HepG2 (cell line): ENCODE data around the gene TCF20. TPM values are rescaled to one million over a fixed set of nuclear protein-coding genes. Genes with fewer than 3 reads are reported as not detected.

Experiments
- CHD2 ChIP-seq: IDR thresholded peaks from 2 replicates; pipeline ENCODE4 v1.6.1; 2011; ENCODE audit warnings: low read depth, low read length, improper control_type of control experiment
- HDAC2 ChIP-seq: sonication (generic); formaldehyde crosslinking; IDR thresholded peaks from 2 replicates; pipeline ENCODE4 v1.4.0; 2020; ENCODE audit warnings: missing genetic modification reagents
- KDM4B ChIP-seq: sonication (generic); formaldehyde crosslinking; IDR thresholded peaks from 2 replicates; pipeline ENCODE4 v1.4.0; 2020; ENCODE audit warnings: missing genetic modification reagents
- KDM5B ChIP-seq: sonication (generic); formaldehyde crosslinking; IDR thresholded peaks from 2 replicates; pipeline ENCODE4 v1.4.0; 2020; ENCODE audit warnings: missing genetic modification reagents, mild to moderate bottlenecking, borderline replicate concordance
- KLF13 ChIP-seq: sonication (generic); formaldehyde crosslinking; IDR thresholded peaks from 2 replicates; pipeline ENCODE4 v1.4.0; 2020; ENCODE audit warnings: mild to moderate bottlenecking, missing genetic modification reagents
- MAF1 ChIP-seq: sonication (generic); formaldehyde crosslinking; IDR thresholded peaks from 2 replicates; pipeline ENCODE4 v1.5.0; 2020; ENCODE audit warnings: missing genetic modification reagents, borderline replicate concordance
- NFYB ChIP-seq: sonication (generic); formaldehyde crosslinking; IDR thresholded peaks from 2 replicates; pipeline ENCODE4 v1.4.0; 2020; ENCODE audit warnings: missing genetic modification reagents
- PHF20 ChIP-seq: sonication (generic); formaldehyde crosslinking; IDR thresholded peaks from 2 replicates; pipeline ENCODE4 v1.5.0; 2020; ENCODE audit warnings: mild to moderate bottlenecking, missing genetic modification reagents
- RFXAP ChIP-seq: sonication (generic); formaldehyde crosslinking; IDR thresholded peaks from 2 replicates; pipeline ENCODE4 v1.4.0; 2020; ENCODE audit warnings: missing genetic modification reagents, borderline replicate concordance
- SOX5 ChIP-seq: IDR thresholded peaks from 2 replicates; pipeline ENCODE4 v1.6.1; 2016; ENCODE audit warnings: borderline replicate concordance
- SSRP1 ChIP-seq: IDR thresholded peaks from 2 replicates; pipeline ENCODE4 v1.6.1; 2016; ENCODE audit warnings: control low read depth
- SUZ12 ChIP-seq: fragments of 150-350 bp; IDR thresholded peaks from 2 replicates; pipeline ENCODE4 v1.6.1; 2014; ENCODE audit warnings: low read depth, low read length
- XBP1 ChIP-seq: sonication (generic); formaldehyde crosslinking; IDR thresholded peaks from 2 replicates; pipeline ENCODE4 v1.5.0; 2020; ENCODE audit warnings: missing genetic modification reagents
- YEATS2 ChIP-seq: sonication (generic); formaldehyde crosslinking; IDR thresholded peaks from 2 replicates; pipeline ENCODE4 v1.4.0; 2020; ENCODE audit warnings: missing genetic modification reagents, borderline replicate concordance
- ZNF550 ChIP-seq: sonication (generic); formaldehyde crosslinking; IDR thresholded peaks from 2 replicates; pipeline ENCODE4 v1.4.0; 2020; ENCODE audit warnings: mild to moderate bottlenecking, missing genetic modification reagents, borderline replicate concordance
- ZNF644 ChIP-seq: IDR thresholded peaks from 2 replicates; pipeline ENCODE4 v1.6.1; 2016; ENCODE audit warnings: low read depth
- ZNF674 ChIP-seq: sonication (generic); formaldehyde crosslinking; IDR thresholded peaks from 2 replicates; pipeline ENCODE4 v1.5.0; 2020; ENCODE audit warnings: low read depth, mild to moderate bottlenecking, missing genetic modification reagents
- ZNF780A ChIP-seq: sonication (generic); formaldehyde crosslinking; IDR thresholded peaks from 2 replicates; pipeline ENCODE4 v1.8.0; 2022; ENCODE audit warnings: mild to moderate bottlenecking, missing genetic modification reagents, moderate library complexity
- polyA plus RNA-seq, 8 experiments: library from polyadenylated mRNA; depleted of rRNA in 3 of 8; stranded (reverse) in 7 of 8; unstranded in 1 of 8; fragments of >200 nt; fragmentation: Illumina TruSeq in 4 of 8; extraction: Trizol in 4 of 8; gene quantifications; 2 replicates each; pipeline versions ENCODE4 v1.2.1 to v1.2.3, GENCODE V29; 2011 to 2016; ENCODE audit warnings: low read depth in 4 of 8, missing spikeins in 1 of 8, mixed read lengths in 1 of 8; ENCODE audit not compliant: insufficient read depth in 1 of 8
- total RNA-seq, 5 experiments: library from RNA; depleted of rRNA; stranded (reverse); fragments of >200 nt; fragmentation: Illumina TruSeq; extraction: Trizol; gene quantifications; 2 replicates each; pipeline ENCODE4 v1.2.3, GENCODE V29; 2016; ENCODE audit warnings: low read depth in 1 of 5
- TF ChIP-seq, protein P1 (sequence below), 2 experiments: sonication (generic) in 1 of 2; formaldehyde crosslinking in 1 of 2; IDR thresholded peaks; 2 replicates each; pipeline versions ENCODE4 v1.4.0 to v1.6.1; 2018 to 2020; ENCODE audit warnings: missing genetic modification reagents in 2 of 2, borderline replicate concordance in 1 of 2, low read depth in 1 of 2, mild to moderate bottlenecking in 1 of 2, missing biosample characterization in 1 of 2
- TF ChIP-seq, protein P2 (sequence below): sonication (generic); formaldehyde crosslinking; IDR thresholded peaks from 2 replicates; pipeline ENCODE4 v1.5.1; 2020; ENCODE audit warnings: mild to moderate bottlenecking, missing genetic modification reagents, borderline replicate concordance
- TF ChIP-seq, protein P3 (sequence below): sonication (generic); formaldehyde crosslinking; IDR thresholded peaks from 2 replicates; pipeline ENCODE4 v1.4.0; 2020; ENCODE audit warnings: mild to moderate bottlenecking, missing genetic modification reagents

Gene TCF20
- total and polyA plus RNA-seq, 2 of the 13 experiments (the other 11 are each of a cell fraction or from before 2014, with no cell fraction given), result 12.8 to 23.7 TPM

DNA sequence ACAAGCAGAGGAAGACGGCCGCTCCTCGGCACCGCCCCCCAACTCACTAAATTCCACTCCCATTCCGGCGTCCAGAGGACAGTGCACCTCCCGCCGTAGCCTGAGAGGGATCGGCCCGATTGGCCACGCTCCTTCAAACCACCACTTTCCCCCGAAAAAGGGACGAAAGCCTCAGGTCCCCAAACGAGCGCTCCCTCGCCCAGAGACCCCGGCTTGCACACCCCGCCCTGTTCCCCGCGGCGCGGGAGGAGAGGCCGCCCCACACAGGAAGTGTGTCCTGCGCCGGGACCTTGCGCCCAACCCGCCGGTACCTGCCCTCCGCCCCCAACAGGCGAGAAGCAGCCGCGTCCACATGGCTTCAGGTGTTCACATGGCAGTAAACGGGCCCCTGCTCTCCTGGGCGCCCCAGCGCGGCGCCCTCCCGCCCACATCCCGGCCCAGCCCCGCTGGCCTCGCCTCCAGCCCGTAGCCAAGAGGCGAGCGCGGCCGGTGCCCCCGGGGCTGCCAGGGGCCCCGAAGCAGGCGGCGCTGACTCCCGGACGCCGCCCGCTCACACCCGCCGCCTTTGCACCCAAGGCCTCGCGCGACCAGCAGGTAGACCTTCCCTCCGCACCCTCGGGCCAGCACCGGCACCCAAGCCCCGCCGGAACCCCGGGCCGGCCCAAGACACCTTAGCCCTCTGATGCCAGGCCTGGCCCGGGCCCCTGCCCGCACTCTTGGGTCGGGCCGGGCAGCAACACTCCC is 849 bp downstream of the TCF20 start (continued):
- TF ChIP-seq MAF1 (CRISPR knock-in tag), result no peak
- no peak for TF ChIP-seq HDAC2 (CRISPR knock-in tag)
- TF ChIP-seq SUZ12, result no peak
- TF ChIP-seq ZNF644 (CRISPR knock-in tag), result no peak
- TF ChIP-seq YEATS2 (CRISPR knock-in tag), result no peak
- no peak for TF ChIP-seq SOX5 (CRISPR knock-in tag)
- TF ChIP-seq, protein P1, sequence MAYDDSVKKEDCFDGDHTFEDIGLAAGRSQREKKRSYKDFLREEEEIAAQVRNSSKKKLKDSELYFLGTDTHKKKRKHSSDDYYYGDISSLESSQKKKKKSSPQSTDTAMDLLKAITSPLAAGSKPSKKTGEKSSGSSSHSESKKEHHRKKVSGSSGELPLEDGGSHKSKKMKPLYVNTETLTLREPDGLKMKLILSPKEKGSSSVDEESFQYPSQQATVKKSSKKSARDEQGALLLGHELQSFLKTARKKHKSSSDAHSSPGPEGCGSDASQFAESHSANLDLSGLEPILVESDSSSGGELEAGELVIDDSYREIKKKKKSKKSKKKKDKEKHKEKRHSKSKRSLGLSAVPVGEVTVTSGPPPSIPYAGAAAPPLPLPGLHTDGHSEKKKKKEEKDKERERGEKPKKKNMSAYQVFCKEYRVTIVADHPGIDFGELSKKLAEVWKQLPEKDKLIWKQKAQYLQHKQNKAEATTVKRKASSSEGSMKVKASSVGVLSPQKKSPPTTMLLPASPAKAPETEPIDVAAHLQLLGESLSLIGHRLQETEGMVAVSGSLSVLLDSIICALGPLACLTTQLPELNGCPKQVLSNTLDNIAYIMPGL (CRISPR knock-in tag; IDR thresholded peaks at IDR 0.05; ENCODE audit: borderline replicate concordance in 1 of 2, low read depth in 1 of 2), result peak; percentile 74 to 77
- TF ChIP-seq KDM5B (CRISPR knock-in tag), result peak; percentile 83; the same call in 1 of the 2 replicates
- no peak; the same call in 1 of the 2 replicates for TF ChIP-seq ZNF780A (CRISPR knock-in tag)
- TF ChIP-seq, protein P2, sequence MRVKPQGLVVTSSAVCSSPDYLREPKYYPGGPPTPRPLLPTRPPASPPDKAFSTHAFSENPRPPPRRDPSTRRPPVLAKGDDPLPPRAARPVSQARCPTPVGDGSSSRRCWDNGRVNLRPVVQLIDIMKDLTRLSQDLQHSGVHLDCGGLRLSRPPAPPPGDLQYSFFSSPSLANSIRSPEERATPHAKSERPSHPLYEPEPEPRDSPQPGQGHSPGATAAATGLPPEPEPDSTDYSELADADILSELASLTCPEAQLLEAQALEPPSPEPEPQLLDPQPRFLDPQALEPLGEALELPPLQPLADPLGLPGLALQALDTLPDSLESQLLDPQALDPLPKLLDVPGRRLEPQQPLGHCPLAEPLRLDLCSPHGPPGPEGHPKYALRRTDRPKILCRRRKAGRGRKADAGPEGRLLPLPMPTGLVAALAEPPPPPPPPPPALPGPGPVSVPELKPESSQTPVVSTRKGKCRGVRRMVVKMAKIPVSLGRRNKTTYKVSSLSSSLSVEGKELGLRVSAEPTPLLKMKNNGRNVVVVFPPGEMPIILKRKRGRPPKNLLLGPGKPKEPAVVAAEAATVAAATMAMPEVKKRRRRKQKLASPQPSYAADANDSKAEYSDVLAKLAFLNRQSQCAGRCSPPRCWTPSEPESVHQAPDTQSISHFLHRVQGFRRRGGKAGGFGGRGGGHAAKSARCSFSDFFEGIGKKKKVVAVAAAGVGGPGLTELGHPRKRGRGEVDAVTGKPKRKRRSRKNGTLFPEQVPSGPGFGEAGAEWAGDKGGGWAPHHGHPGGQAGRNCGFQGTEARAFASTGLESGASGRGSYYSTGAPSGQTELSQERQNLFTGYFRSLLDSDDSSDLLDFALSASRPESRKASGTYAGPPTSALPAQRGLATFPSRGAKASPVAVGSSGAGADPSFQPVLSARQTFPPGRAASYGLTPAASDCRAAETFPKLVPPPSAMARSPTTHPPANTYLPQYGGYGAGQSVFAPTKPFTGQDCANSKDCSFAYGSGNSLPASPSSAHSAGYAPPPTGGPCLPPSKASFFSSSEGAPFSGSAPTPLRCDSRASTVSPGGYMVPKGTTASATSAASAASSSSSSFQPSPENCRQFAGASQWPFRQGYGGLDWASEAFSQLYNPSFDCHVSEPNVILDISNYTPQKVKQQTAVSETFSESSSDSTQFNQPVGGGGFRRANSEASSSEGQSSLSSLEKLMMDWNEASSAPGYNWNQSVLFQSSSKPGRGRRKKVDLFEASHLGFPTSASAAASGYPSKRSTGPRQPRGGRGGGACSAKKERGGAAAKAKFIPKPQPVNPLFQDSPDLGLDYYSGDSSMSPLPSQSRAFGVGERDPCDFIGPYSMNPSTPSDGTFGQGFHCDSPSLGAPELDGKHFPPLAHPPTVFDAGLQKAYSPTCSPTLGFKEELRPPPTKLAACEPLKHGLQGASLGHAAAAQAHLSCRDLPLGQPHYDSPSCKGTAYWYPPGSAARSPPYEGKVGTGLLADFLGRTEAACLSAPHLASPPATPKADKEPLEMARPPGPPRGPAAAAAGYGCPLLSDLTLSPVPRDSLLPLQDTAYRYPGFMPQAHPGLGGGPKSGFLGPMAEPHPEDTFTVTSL (CRISPR knock-in tag), result no peak
- no peak for TF ChIP-seq XBP1
- peak; percentile 45; the same call in 1 of the 2 replicates for TF ChIP-seq CHD2
- 0 out of 2 replicates have a peak, but pooled peaks have one; percentile 31 for TF ChIP-seq ZNF550 (CRISPR knock-in tag)
- TF ChIP-seq KDM4B (CRISPR knock-in tag), result no peak
- TF ChIP-seq ZNF674 (CRISPR knock-in tag), result 0 out of 2 replicates have a peak, but pooled peaks have one; percentile 35
- no peak for TF ChIP-seq KLF13 (CRISPR knock-in tag)
- TF ChIP-seq, protein P3, sequence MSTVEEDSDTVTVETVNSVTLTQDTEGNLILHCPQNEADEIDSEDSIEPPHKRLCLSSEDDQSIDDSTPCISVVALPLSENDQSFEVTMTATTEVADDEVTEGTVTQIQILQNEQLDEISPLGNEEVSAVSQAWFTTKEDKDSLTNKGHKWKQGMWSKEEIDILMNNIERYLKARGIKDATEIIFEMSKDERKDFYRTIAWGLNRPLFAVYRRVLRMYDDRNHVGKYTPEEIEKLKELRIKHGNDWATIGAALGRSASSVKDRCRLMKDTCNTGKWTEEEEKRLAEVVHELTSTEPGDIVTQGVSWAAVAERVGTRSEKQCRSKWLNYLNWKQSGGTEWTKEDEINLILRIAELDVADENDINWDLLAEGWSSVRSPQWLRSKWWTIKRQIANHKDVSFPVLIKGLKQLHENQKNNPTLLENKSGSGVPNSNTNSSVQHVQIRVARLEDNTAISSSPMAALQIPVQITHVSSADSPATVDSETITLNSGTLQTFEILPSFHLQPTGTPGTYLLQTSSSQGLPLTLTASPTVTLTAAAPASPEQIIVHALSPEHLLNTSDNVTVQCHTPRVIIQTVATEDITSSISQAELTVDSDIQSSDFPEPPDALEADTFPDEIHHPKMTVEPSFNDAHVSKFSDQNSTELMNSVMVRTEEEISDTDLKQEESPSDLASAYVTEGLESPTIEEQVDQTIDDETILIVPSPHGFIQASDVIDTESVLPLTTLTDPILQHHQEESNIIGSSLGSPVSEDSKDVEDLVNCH (CRISPR knock-in tag), result no peak
- no peak for TF ChIP-seq RFXAP (CRISPR knock-in tag)
- no peak for TF ChIP-seq NFYB (CRISPR knock-in tag)
- TF ChIP-seq SSRP1 (CRISPR knock-in tag), result no peak
- peak; percentile 64 for TF ChIP-seq PHF20 (CRISPR knock-in tag)
